Testis (tissue), 3 donors: ENCODE measurements around the gene CLASRP. TPM values are rescaled to one million over a fixed set of nuclear protein-coding genes. Genes with fewer than 3 reads are reported as not detected.
"Not testable (repeated sequence)": the region's sequence is repeated elsewhere in the genome, so short reads cannot be mapped to it uniquely, and the experiment has no call there.

Source experiments
- DNase-seq: peaks from one replicate; pipeline ENCODE4 v3.0.0-alpha.2; 2019
- H3K27ac ChIP-seq, 2 donors: fragments of 200-600 bp; sonication (generic); one replicate each; pipeline ENCODE4 v1.5.1; 2019
- H3K27me3 ChIP-seq: fragments of 200-600 bp; sonication (generic); one replicate; pipeline ENCODE4 v1.5.1; 2019
- H3K36me3 ChIP-seq: fragments of 200-600 bp; sonication (generic); one replicate; pipeline ENCODE4 v1.5.1; 2017; ENCODE audit warnings: low read depth; ENCODE audit errors: missing control alignments
- H3K4me1 ChIP-seq: fragments of 200-600 bp; sonication (generic); one replicate; pipeline ENCODE4 v1.5.1; 2019
- H3K4me3 ChIP-seq, 2 donors: fragments of 200-600 bp; sonication (generic); one replicate each; pipeline ENCODE4 v1.5.1; 2017 to 2019
- H3K9me3 ChIP-seq: fragments of 200-600 bp; sonication (generic); one replicate; pipeline ENCODE4 v1.5.1; 2017
- POLR2A ChIP-seq: fragments of 450-650 bp; IDR thresholded peaks from one replicate; pipeline ENCODE4 v1.6.1; 2017; ENCODE audit warnings: antibody characterized with exemption, mild to moderate bottlenecking, moderate library complexity
- WGBS, 2 donors: methylation state at CpG; one replicate each; pipeline ENCODE4 v1.1.5; 2018; 5-methylcytosine and 5-hydroxymethylcytosine counted together
- intact Hi-C: fragments of 100-400 bp; cut with DNase I; formaldehyde crosslinking; loops from one replicate; pipeline ENCODE4 v1.15.1; 2023; ENCODE audit warnings: low total_unique reads
- polyA plus RNA-seq: library from polyadenylated mRNA; stranded (reverse); fragments of 350-450 nt; fragmentation: Illumina TruSeq; extraction: RNeasy Lipid Tissue Mini Kit (QIAGEN cat#74804); gene quantifications from one replicate; pipeline ENCODE4 v1.2.3, GENCODE V29; 2014; ENCODE audit warnings: low read depth, low replicate concordance; ENCODE audit not compliant: insufficient read depth
- total RNA-seq, 2 donors: library from RNA; depleted of rRNA; stranded (reverse); fragments of >200 nt; gene quantifications; one replicate each; pipeline ENCODE4 v1.2.3, GENCODE V29; 2016
- TF ChIP-seq, protein P1 (sequence below), 3 experiments: fragments of 450-650 bp in 2 of 3; fragments of 200-600 bp in 1 of 3; sonication (generic) in 1 of 3; IDR thresholded peaks; one replicate each; pipeline ENCODE4 v1.5.1; 2016 to 2019; ENCODE audit warnings: antibody characterized with exemption in 3 of 3, mild to moderate bottlenecking in 2 of 3, moderate library complexity in 1 of 3

Gene CLASRP
- total and polyA plus RNA-seq, 3 donors from 2014 or later = 76.1 to 132 (median 113) TPM

- DNase-seq = no peak
- intact Hi-C loops = no loop called here
- no peak overlapping the region for H3K4me3 ChIP-seq
Measured at GRCh38 chr19:44993526-44993925, 45.3 kb upstream of the CLASRP start.

GRCh38 chr19:44993926-44994537 is 44.8 kb upstream of the CLASRP start:
- Histone ChIP-seq H3K36me3 (no peaks in the 10 kb centered on the region), H3K9me3 (no peaks in the 10 kb centered on the region), H3K27ac (no peak overlapping the region), H3K27me3 (no peaks in the 10 kb centered on the region), H3K4me3 (no peak overlapping the region), H3K4me1 (peaks cover 3% of the 10 kb centered on the region)
- TF ChIP-seq, protein P1, sequence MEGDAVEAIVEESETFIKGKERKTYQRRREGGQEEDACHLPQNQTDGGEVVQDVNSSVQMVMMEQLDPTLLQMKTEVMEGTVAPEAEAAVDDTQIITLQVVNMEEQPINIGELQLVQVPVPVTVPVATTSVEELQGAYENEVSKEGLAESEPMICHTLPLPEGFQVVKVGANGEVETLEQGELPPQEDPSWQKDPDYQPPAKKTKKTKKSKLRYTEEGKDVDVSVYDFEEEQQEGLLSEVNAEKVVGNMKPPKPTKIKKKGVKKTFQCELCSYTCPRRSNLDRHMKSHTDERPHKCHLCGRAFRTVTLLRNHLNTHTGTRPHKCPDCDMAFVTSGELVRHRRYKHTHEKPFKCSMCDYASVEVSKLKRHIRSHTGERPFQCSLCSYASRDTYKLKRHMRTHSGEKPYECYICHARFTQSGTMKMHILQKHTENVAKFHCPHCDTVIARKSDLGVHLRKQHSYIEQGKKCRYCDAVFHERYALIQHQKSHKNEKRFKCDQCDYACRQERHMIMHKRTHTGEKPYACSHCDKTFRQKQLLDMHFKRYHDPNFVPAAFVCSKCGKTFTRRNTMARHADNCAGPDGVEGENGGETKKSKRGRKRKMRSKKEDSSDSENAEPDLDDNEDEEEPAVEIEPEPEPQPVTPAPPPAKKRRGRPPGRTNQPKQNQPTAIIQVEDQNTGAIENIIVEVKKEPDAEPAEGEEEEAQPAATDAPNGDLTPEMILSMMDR (IDR thresholded peaks at IDR 0.05) = no peak
- TF ChIP-seq POLR2A = no peak
- no peak for DNase-seq
- intact Hi-C loops = no loop called here
- WGBS, 2 donors = 90 to 95% methylated on average over 6 to 11 of the region's 12 CpGs

More at GRCh38 chr19:44993526-44993925, 45.3 kb upstream of the CLASRP start:
- Histone ChIP-seq H3K4me1 (peaks cover 7% of the 10 kb centered on the region), H3K27me3 (no peaks in the 10 kb centered on the region), H3K36me3 (no peaks in the 10 kb centered on the region), H3K27ac (no peak overlapping the region), H3K9me3 (no peaks in the 10 kb centered on the region)
- TF ChIP-seq POLR2A = no peak
- TF ChIP-seq, protein P1 (IDR thresholded peaks at IDR 0.05) = no peak
- 76 to 87% methylated on average over 6 of the region's 6 CpGs for WGBS, 2 donors

- no peak for TF ChIP-seq POLR2A
- TF ChIP-seq, protein P1 (IDR thresholded peaks at IDR 0.05) = no peak
- WGBS, 2 donors = 89 to 92% methylated on average over 4 of the region's 4 CpGs
- H3K4me1 ChIP-seq = peaks cover 4% of the 10 kb centered on the region
- intact Hi-C loops = no loop called here
- no peaks in the 10 kb centered on the region for H3K9me3 ChIP-seq
- no peaks in the 10 kb centered on the region for H3K27me3 ChIP-seq
- no peak overlapping the region for H3K4me3 ChIP-seq
- DNase-seq = no peak
- H3K27ac ChIP-seq = no peak overlapping the region
- H3K36me3 ChIP-seq = no peaks in the 10 kb centered on the region
Measured at GRCh38 chr19:44998025-44998424, 40.8 kb upstream of the CLASRP start.

DNA sequence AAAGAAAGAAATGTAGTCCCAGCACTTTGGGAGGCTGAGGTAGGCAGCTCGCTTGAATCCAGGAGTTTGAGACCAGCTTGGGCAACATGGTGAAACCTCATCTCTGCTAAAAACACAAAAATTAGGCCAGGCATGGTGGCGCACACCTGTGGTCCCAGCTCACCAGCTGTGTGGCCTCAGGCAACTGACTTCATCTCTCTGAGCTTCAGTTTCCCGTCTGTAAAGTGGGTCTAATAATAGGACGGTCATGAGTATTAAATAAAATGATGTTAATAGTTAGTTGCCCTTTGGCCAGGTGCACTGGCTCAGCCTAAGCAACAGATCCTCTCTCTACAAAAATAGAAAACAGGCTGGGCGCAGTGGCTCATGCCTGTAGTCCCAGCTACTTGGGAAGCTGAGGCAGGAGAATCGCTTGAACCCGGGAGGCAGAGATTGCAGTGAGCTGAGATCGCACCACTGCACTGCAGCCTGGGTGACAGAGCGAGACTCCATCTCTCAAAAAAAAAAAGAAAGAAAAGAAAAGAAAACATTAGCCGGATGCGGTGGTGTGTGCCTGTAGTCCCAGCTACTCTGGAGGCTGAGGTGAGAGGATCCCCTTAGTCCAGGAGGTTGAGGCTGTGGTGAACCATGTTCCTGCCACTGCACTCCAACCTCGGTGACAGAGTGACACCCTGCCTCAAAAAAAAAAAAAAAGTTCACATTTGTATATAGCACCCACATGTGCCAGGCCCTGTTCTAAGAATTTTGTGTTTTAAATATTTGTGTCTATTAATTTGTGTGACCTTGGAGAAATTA is 39.5 kb upstream of the CLASRP start:
- intact Hi-C loops = not testable (repeated sequence)
- WGBS, 2 donors = 71 to 82% methylated on average over 12 of the region's 12 CpGs

DNA sequence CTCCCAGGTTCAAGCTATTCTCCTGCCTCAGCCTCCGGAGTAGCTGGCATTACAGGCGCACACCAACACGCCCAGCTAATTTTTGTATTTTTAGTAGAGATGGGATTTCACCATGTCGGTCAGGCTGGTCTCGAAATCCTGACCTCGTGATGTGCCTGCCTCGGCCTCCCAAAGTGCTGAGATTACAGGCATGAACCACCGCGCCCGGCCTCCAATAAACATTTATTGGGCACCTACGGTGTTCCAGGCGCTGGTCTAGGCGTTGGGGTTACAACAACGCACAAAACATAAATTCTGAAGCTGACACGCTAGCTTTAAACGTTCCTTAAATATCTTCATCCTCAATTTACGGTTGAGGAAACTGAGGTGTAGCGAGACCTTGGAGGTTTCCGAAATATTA is 38.2 kb upstream of the CLASRP start:
- intact Hi-C loops = not testable (repeated sequence)

More for the DNA sequence above, 39.5 kb upstream of the CLASRP start:
- not testable (repeated sequence) for H3K27me3 ChIP-seq, H3K9me3 ChIP-seq, H3K4me1 ChIP-seq, H3K36me3 ChIP-seq, DNase-seq, H3K4me3 ChIP-seq, H3K27ac ChIP-seq

More for the DNA sequence above, 38.2 kb upstream of the CLASRP start:
- 55 to 56% methylated on average over 13 to 19 of the region's 19 CpGs for WGBS, 2 donors
- H3K27me3 ChIP-seq, H3K4me1 ChIP-seq, DNase-seq, H3K9me3 ChIP-seq, H3K36me3 ChIP-seq: not testable (repeated sequence)
- Histone ChIP-seq H3K4me3 (peak overlapping the region in 1 of 2 donors; percentile 11), H3K27ac (peak overlapping the region in 1 of 2 donors; percentile 54)
